Endothelial cell (in vitro differentiated cells): ENCODE results near the gene ATP10B. TPM values are rescaled to one million over a fixed set of nuclear protein-coding genes. Genes with fewer than 3 reads are reported as not detected.

Experiments used
- DNase-seq: peaks from one replicate; pipeline ENCODE4 v3.0.0; 2021; ENCODE audit warnings: low spot score
- H3K27ac Mint-ChIP-seq: one replicate; pipeline ENCODE4 v1.8.0; 2021; ENCODE audit warnings: mixed read lengths, inconsistent platforms; ENCODE audit not compliant: unreplicated experiment
- H3K27me3 Mint-ChIP-seq: one replicate; pipeline ENCODE4 v1.8.0; 2021; ENCODE audit warnings: mild to moderate bottlenecking, moderate library complexity, mixed read lengths, inconsistent platforms; ENCODE audit not compliant: unreplicated experiment
- H3K36me3 Mint-ChIP-seq: one replicate; pipeline ENCODE4 v1.8.0; 2021; ENCODE audit warnings: mild to moderate bottlenecking, low read depth, mixed read lengths, inconsistent platforms; ENCODE audit not compliant: unreplicated experiment
- H3K4me1 Mint-ChIP-seq: one replicate; pipeline ENCODE4 v1.8.0; 2021; ENCODE audit warnings: mild to moderate bottlenecking, mixed read lengths, inconsistent platforms; ENCODE audit not compliant: unreplicated experiment
- H3K4me3 Mint-ChIP-seq: one replicate; pipeline ENCODE4 v1.8.0; 2021; ENCODE audit warnings: mild to moderate bottlenecking, mixed read lengths, inconsistent platforms; ENCODE audit not compliant: unreplicated experiment
- H3K9me3 Mint-ChIP-seq: one replicate; pipeline ENCODE4 v1.8.0; 2021; ENCODE audit warnings: mixed read lengths, inconsistent platforms; ENCODE audit not compliant: unreplicated experiment
- CTCF ChIP-seq: fragments of 200-600 bp; sonication (generic); IDR thresholded peaks from one replicate; pipeline ENCODE4 v1.5.0; 2021; ENCODE audit warnings: antibody characterized with exemption; ENCODE audit not compliant: unreplicated experiment
- total RNA-seq: library from RNA; stranded (reverse); fragmentation: NEBNext Ultra II Directional; extraction: Animal tissue kit (Norgen Biotek cat#: 25700); gene quantifications from one replicate; pipeline ENCODE4 v1.2.1, GENCODE V29; 2021; ENCODE audit not compliant: unreplicated experiment

ATP10B gene
- total RNA-seq, 1 donor from 2014 or later, result not detected

GRCh38 chr5:160565376-160565775, 286.6 kb downstream of the ATP10B start:
- H3K4me3 Mint-ChIP-seq, result no peak overlapping the region

GRCh38 chr5:160556846-160557245, 295.2 kb downstream of the ATP10B start:
- Mint-ChIP-seq H3K36me3 (no peaks in the 10 kb centered on the region), H3K4me1 (no peaks in the 10 kb centered on the region), H3K27ac (no peak overlapping the region), H3K4me3 (no peak overlapping the region), H3K27me3 (peaks cover 4% of the 10 kb centered on the region), H3K9me3 (no peaks in the 10 kb centered on the region)
- TF ChIP-seq CTCF, result no peak
- no peak for DNase-seq

More at GRCh38 chr5:160565376-160565775, 286.6 kb downstream of the ATP10B start:
- Mint-ChIP-seq H3K27ac (no peak overlapping the region), H3K27me3 (peaks cover 4% of the 10 kb centered on the region), H3K9me3 (no peaks in the 10 kb centered on the region), H3K4me1 (peaks cover 9% of the 10 kb centered on the region), H3K36me3 (no peaks in the 10 kb centered on the region)
- TF ChIP-seq CTCF, result no peak
- DNase-seq, result no peak

GRCh38 chr5:160555971-160556631, 295.9 kb downstream of the ATP10B start:
- H3K27me3 Mint-ChIP-seq, result peaks cover 2% of the 10 kb centered on the region
- H3K36me3 Mint-ChIP-seq, result no peaks in the 10 kb centered on the region
- no peak overlapping the region for H3K4me3 Mint-ChIP-seq
- no peaks in the 10 kb centered on the region for H3K4me1 Mint-ChIP-seq
- DNase-seq, result no peak
- no peak overlapping the region for H3K27ac Mint-ChIP-seq
- TF ChIP-seq CTCF, result no peak
- H3K9me3 Mint-ChIP-seq, result no peaks in the 10 kb centered on the region

GRCh38 chr5:160555581-160555970, 296.4 kb downstream of the ATP10B start:
- no peaks in the 10 kb centered on the region for H3K4me1 Mint-ChIP-seq
- H3K4me3 Mint-ChIP-seq, result no peak overlapping the region
- TF ChIP-seq CTCF, result no peak
- DNase-seq, result no peak
- no peak overlapping the region for H3K27ac Mint-ChIP-seq
- no peaks in the 10 kb centered on the region for H3K9me3 Mint-ChIP-seq
- peaks cover 2% of the 10 kb centered on the region for H3K27me3 Mint-ChIP-seq
- H3K36me3 Mint-ChIP-seq, result no peaks in the 10 kb centered on the region

GRCh38 chr5:160550075-160550474, 301.9 kb downstream of the ATP10B start:
- Mint-ChIP-seq H3K36me3 (no peaks in the 10 kb centered on the region), H3K27me3 (peaks cover 6% of the 10 kb centered on the region), H3K27ac (no peak overlapping the region), H3K4me3 (no peak overlapping the region), H3K9me3 (no peaks in the 10 kb centered on the region), H3K4me1 (peaks cover 3% of the 10 kb centered on the region)
- no peak for DNase-seq
- TF ChIP-seq CTCF, result no peak
